Measurements from ENCODE around the gene FUT8. TPM values are rescaled to one million over a fixed set of nuclear protein-coding genes. Genes with fewer than 3 reads are reported as not detected.

The FUT8 gene
- total and polyA plus RNA-seq, 2 experiments from 2014 or later = 26.6 to 67.5 TPM

DNA sequence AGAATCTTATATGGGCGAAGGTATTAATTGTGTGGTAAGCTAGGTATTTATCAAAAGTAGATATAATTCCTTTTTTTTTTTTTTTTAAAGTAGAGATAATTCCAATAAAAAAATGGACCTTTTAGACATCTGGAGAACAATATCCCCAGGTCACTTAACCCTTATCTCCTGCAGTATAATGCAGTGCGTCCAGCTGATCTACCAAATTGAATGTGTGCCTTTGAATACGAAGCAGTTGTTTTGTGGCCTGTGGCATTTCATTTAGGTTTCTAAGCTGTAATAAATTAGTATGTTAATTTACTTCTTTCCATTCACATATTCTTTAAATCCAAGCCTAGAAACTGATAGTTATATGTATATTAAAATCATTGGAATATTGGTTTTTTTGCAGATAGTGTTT is 3.1 kb downstream of the FUT8 start:
- no peaks in the 10 kb centered on the region for H3K36me3 ChIP-seq (replicated peaks; ENCODE audit: insufficient read depth, low read depth)
- peaks cover 70% of the 10 kb centered on the region for H3K79me2 ChIP-seq
- no peaks in the 10 kb centered on the region for H3K9me3 ChIP-seq (ENCODE audit: low read depth)
- H3K4me1 ChIP-seq (ENCODE audit: insufficient read depth) = no peaks in the 10 kb centered on the region
- H3K9me2 ChIP-seq (replicated peaks; ENCODE audit: insufficient read depth) = no peaks in the 10 kb centered on the region
- TF ChIP-seq EZH2 (IDR thresholded peaks at IDR 0.05; ENCODE audit: borderline replicate concordance) (no peak), EZH2phosphoT487 (IDR thresholded peaks at IDR 0.05; ENCODE audit: low read depth, severe bottlenecking, unreplicated experiment) (no peak)
- TF ChIP-seq, protein P1, sequence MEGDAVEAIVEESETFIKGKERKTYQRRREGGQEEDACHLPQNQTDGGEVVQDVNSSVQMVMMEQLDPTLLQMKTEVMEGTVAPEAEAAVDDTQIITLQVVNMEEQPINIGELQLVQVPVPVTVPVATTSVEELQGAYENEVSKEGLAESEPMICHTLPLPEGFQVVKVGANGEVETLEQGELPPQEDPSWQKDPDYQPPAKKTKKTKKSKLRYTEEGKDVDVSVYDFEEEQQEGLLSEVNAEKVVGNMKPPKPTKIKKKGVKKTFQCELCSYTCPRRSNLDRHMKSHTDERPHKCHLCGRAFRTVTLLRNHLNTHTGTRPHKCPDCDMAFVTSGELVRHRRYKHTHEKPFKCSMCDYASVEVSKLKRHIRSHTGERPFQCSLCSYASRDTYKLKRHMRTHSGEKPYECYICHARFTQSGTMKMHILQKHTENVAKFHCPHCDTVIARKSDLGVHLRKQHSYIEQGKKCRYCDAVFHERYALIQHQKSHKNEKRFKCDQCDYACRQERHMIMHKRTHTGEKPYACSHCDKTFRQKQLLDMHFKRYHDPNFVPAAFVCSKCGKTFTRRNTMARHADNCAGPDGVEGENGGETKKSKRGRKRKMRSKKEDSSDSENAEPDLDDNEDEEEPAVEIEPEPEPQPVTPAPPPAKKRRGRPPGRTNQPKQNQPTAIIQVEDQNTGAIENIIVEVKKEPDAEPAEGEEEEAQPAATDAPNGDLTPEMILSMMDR (IDR thresholded peaks at IDR 0.05; ENCODE audit: poor library complexity) = no peak
- DNase-seq (ENCODE audit: low spot score) = no peak
- H3K4me2 ChIP-seq = peak overlapping the region; percentile 79
- 71% methylated on average over 3 of the region's 3 CpGs for whole genome bisulfite sequencing (ENCODE audit: low lambda C conversion rate, missing lambda C conversion rate)
- H2AFZ ChIP-seq = no peak overlapping the region
- H4K20me1 ChIP-seq (ENCODE audit: insufficient read depth, poor library complexity, severe bottlenecking) = no peaks in the 10 kb centered on the region
- H3K4me3 ChIP-seq = no peak overlapping the region
- no peaks in the 10 kb centered on the region for H3K27me3 ChIP-seq
- H3K27ac ChIP-seq = no peak overlapping the region

DNA sequence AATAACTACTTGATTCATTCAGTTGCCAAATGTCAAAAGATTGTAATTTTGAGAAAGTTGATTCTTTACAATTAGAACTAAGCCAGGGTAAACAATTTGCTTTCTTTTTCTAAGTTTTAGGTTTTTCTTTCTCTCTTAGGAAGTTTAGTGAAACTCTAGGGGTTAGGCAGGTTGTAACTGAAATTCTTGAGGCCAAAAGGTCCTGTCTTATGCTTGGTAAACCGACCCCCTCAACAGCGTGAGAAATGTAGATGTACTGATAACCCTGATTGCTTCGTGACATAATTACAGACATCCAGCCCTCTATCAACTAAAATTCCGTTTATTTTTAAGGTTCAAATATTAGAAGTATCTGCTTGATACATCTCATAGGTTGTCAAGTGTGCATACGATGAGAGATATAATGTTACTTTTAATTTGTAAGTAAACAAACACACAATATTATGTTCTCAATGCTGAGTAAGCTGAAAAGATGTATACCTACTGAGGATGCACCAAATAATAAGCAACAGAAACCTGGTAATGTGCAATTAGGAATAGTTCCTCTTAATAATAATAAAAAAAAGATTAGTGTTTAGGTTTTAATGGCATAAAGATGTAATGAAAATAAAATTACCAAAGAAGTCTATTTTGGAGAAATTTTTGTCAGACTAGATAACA is 7.2 kb downstream of the FUT8 start:
- Histone ChIP-seq H3K4me3 (no peak overlapping the region), H3K36me3 (replicated peaks; ENCODE audit: insufficient read depth, low read depth) (no peaks in the 10 kb centered on the region), H3K27me3 (no peaks in the 10 kb centered on the region), H4K20me1 (ENCODE audit: insufficient read depth, poor library complexity, severe bottlenecking) (no peaks in the 10 kb centered on the region), H3K4me2 (no peak overlapping the region), H3K9me2 (replicated peaks; ENCODE audit: insufficient read depth) (no peaks in the 10 kb centered on the region), H3K79me2 (peaks cover 96% of the 10 kb centered on the region), H3K27ac (no peak overlapping the region), H2AFZ (no peak overlapping the region), H3K4me1 (ENCODE audit: insufficient read depth) (peaks cover 7% of the 10 kb centered on the region), H3K9me3 (ENCODE audit: low read depth) (no peaks in the 10 kb centered on the region)
- no peak for DNase-seq (ENCODE audit: low spot score)
- WGBS (ENCODE audit: low lambda C conversion rate, missing lambda C conversion rate) = 72% methylated on average over 5 of the region's 5 CpGs
- TF ChIP-seq EZH2phosphoT487 (IDR thresholded peaks at IDR 0.05; ENCODE audit: low read depth, severe bottlenecking, unreplicated experiment) = no peak
- TF ChIP-seq, protein P1 (IDR thresholded peaks at IDR 0.05; ENCODE audit: poor library complexity) = no peak
- TF ChIP-seq EZH2 (IDR thresholded peaks at IDR 0.05; ENCODE audit: borderline replicate concordance) = no peak

DNA sequence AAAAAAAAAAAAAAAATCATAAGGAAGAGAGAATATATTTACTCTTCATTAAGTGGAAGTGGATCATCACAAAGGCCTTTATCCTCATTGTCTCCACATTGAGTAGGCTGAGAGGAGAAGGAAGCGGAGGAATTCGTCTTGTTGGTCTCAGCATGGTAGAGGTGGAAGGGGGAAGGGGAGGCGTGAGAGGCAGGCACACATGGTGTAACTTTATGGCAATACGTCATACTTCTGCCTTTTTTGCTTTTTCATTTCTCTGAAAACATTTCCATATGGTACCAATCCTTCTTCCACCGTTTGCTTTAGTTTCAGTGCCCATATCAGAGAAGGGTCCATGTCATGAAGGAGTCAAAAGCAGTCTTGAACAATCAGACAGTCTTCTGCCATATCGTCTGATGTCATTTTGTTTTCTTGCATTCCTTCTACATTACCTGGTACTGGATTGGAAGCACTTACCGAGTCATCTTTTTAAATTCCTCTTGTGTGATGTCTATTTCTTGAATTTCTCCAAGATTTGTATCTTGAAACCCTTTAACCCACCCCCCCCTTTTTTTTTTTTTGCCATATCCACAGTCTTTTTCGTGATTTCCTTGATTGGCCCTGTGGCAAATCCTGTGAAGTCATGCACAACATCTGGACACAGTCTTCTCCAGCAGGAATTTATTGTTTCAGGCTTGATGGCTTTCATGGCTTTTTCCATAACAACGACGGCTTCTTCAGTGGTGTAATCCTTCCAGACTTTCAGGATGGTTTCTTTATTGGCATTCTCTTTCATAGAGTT is 8.9 kb downstream of the FUT8 start:
- H3K4me2 ChIP-seq = no peak overlapping the region
- H3K27ac ChIP-seq = peak overlapping the region; percentile 42
- no peak overlapping the region for H3K4me3 ChIP-seq
- H3K9me2 ChIP-seq (replicated peaks; ENCODE audit: insufficient read depth) = no peaks in the 10 kb centered on the region
- H4K20me1 ChIP-seq (ENCODE audit: insufficient read depth, poor library complexity, severe bottlenecking) = no peaks in the 10 kb centered on the region
- TF ChIP-seq EZH2phosphoT487 (IDR thresholded peaks at IDR 0.05; ENCODE audit: low read depth, severe bottlenecking, unreplicated experiment) (no peak), EZH2 (IDR thresholded peaks at IDR 0.05; ENCODE audit: borderline replicate concordance) (no peak)
- TF ChIP-seq, protein P1 (IDR thresholded peaks at IDR 0.05; ENCODE audit: poor library complexity) = no peak
- no peaks in the 10 kb centered on the region for H3K9me3 ChIP-seq (ENCODE audit: low read depth)
- DNase-seq (ENCODE audit: low spot score) = no peak
- H3K27me3 ChIP-seq = no peaks in the 10 kb centered on the region
- H3K36me3 ChIP-seq (replicated peaks; ENCODE audit: insufficient read depth, low read depth) = no peaks in the 10 kb centered on the region
- peaks cover 7% of the 10 kb centered on the region for H3K4me1 ChIP-seq (ENCODE audit: insufficient read depth)
- 79% methylated on average over 10 of the region's 10 CpGs for WGBS (ENCODE audit: low lambda C conversion rate, missing lambda C conversion rate)
- H3K79me2 ChIP-seq = peaks cover 98% of the 10 kb centered on the region
- H2AFZ ChIP-seq = no peak overlapping the region

Measured in hepatocyte (in vitro differentiated cells).